Lower leg skin (tissue), 3 donors: ENCODE data around the gene CPNE6.

Source experiments
- POLR2A ChIP-seq, 2 donors: fragments of 450-650 bp; IDR thresholded peaks; one replicate each; pipeline ENCODE4 v1.6.1; 2016 to 2017; ENCODE audit warnings: antibody characterized with exemption in 2 of 2, mild to moderate bottlenecking in 1 of 2, moderate library complexity in 1 of 2
- TF ChIP-seq, protein P1 (sequence below), 3 donors: fragments of 450-650 bp; IDR thresholded peaks; one replicate each; pipeline ENCODE4 v1.5.1; 2016; ENCODE audit warnings: antibody characterized with exemption in 3 of 3, mild to moderate bottlenecking in 3 of 3, moderate library complexity in 2 of 3

DNA sequence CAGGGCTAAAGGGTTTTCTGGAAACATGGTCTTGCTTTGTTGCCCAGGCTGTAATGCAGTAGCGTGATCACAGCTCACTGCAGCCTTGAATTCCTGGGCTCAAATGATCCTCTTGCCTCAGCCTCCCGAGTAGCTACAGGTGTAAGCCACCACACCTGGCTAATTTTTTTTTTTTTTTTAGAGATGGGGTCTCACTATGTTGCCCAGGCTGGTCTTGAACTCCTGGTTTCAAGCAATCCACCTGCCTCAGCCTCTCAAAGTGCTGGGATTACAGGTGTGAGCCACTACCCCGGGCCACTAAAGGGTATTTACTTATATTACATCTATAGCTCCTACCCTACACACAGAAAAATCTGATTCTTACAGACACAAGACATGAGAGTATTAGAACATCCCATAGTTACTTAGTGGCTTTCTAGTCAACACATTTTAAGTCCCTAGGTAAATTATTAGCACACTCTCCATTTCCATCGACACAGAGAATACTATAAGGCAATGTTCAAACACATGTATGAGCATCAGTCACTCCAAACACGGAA lies 37.0 kb downstream of the CPNE6 start:
- TF ChIP-seq, protein P1, sequence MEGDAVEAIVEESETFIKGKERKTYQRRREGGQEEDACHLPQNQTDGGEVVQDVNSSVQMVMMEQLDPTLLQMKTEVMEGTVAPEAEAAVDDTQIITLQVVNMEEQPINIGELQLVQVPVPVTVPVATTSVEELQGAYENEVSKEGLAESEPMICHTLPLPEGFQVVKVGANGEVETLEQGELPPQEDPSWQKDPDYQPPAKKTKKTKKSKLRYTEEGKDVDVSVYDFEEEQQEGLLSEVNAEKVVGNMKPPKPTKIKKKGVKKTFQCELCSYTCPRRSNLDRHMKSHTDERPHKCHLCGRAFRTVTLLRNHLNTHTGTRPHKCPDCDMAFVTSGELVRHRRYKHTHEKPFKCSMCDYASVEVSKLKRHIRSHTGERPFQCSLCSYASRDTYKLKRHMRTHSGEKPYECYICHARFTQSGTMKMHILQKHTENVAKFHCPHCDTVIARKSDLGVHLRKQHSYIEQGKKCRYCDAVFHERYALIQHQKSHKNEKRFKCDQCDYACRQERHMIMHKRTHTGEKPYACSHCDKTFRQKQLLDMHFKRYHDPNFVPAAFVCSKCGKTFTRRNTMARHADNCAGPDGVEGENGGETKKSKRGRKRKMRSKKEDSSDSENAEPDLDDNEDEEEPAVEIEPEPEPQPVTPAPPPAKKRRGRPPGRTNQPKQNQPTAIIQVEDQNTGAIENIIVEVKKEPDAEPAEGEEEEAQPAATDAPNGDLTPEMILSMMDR (IDR thresholded peaks at IDR 0.05) = no peak
- TF ChIP-seq POLR2A (IDR thresholded peaks at IDR 0.05) = no peak
